Measurements from ENCODE around the gene PDS5A.

GRCh38 chr4:39978378-39978775 is 666 bp upstream of the PDS5A start:
- no peak for TF ChIP-seq PATZ1 (CRISPR knock-in tag; IDR thresholded peaks at IDR 0.05; ENCODE audit: borderline replicate concordance)
- no peak for TF ChIP-seq ZC3H10 (CRISPR knock-in tag; IDR thresholded peaks at IDR 0.05)
